NCI-H1417 treated with DMSO at 0.1 percent for 48 hours (cell line): ENCODE results near the gene NELL1.

Experiments
- DNase-seq: peaks from one replicate; lab custom pipeline; 2025; lab: John Stamatoyannopoulos, UW

NELL1 gene

GRCh38 chr11:21346361-21346760 lies 677.0 kb downstream of the NELL1 start:
- no peak for DNase-seq

DNA sequence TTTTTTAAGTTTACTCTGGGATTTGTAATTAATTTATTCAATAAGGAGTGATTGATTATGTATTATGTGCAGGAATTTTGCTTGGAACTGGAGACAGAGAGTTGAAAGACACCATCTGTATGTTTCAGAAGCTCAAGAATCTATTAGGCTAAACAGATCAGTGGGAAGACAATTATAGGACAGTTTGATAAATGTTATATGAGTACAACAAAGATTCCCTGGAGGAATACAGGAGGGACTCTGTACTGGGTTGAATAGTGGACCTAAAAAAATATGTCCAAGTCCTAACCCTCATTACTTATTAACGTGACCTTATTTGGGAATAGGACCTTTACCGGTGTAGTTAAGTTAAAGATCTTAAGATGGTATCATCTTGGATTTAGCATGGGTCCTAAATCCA lies 681.2 kb downstream of the NELL1 start:
- no peak for DNase-seq

DNA sequence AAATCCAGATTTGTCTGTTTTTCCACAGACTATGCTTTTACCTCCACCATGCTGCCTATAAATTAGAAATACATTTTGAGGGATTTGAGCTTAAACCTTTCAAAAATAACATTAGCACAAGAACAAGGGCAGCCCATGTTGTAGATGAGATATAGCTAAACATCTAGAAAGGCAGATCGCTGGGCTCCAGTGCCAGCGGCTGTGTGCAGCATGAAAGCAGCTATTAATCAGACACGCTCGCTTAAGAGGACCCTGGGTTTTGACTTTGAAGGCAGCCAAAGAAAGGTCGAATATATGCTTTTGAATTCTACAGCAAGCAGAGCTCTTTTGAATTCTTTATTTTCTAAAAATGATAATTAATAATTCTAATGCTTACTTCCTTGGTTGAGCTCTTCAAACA lies 684.0 kb downstream of the NELL1 start:
- DNase-seq: no peak

- DNase-seq: no peak
Measured at GRCh38 chr11:21364866-21365624, 695.7 kb downstream of the NELL1 start.

DNA sequence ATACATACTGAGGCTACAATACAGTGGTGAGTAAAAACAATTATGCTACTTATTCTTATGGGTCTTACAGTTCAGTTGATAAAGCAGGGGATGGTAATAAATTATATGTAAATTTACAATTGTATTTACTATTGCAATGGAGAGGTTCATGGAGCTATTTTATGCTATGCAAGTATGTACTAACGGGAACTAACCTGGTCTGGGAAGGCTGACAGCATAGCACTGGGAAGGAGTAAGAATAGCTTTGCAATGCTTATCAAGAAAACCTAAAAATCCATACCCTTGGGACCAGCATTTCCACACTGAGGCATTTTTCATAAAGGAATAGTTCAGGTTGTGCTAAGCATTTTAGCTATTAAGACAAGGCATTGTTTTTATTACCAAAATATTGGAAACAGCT lies 700.6 kb downstream of the NELL1 start:
- no peak for DNase-seq

GRCh38 chr11:21371044-21371443 lies 701.7 kb downstream of the NELL1 start:
- no peak for DNase-seq

DNA sequence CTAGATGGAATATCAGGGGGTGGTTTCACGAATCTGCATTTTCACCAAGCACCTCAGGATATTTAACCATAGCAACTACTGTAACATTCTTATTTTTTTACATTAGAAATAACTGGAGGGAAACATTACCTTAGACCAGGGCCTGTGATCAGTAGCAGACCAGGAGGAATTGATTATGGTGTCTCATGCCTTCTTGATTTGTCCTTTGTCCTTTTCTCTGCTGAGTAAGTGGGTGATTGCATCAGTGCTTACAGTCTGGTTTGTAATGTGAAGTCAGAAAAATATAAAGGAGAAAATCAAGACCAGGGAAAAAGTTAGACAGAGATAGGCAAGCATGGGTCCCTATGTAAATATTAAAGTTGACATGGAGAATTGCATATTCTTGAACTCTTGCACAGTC lies 703.3 kb downstream of the NELL1 start:
- DNase-seq: no peak

- DNase-seq: no peak
Measured at GRCh38 chr11:21374376-21374775, 705.0 kb downstream of the NELL1 start.

DNA sequence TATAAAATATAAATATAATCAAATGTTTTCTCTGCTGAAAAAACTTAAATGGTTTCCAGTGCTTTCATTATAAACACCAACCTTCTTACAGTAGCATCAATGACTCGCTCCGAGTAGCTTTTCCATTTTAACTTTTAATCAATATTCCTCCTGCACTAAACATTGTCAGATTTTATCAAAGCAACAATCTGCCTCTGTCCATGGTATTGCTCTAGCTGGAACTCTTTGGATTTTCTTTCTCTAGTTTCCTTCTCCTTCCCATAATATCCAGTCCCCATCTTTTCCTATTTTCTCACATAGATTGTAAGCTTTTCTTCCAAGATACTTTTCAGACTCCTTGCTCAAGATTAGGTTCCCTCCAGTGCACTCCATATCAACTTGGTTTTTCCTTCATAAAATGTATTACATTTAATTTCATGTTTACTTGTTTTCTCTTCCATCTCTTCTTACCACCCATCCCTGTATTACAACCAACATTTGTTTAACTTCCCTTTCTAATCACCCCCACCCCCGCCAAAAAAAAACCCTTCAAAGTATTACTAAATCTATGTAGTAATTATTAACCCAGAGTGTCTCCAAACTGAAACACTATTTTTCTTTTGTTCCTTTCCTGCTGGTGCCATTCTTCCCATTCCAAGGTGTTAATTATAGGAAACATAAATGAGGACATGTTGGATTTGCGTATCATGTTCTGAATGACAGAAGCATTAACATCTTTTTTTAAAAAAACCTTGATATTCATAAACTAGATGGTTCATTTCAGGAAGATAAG lies 716.5 kb downstream of the NELL1 start:
- no peak for DNase-seq

GRCh38 chr11:21390430-21390829 lies 721.0 kb downstream of the NELL1 start:
- DNase-seq: no peak

- no peak for DNase-seq
Measured at GRCh38 chr11:21396342-21397008, 727.1 kb downstream of the NELL1 start.

- DNase-seq: no peak
Measured at GRCh38 chr11:21398195-21398594, 728.8 kb downstream of the NELL1 start.

DNA sequence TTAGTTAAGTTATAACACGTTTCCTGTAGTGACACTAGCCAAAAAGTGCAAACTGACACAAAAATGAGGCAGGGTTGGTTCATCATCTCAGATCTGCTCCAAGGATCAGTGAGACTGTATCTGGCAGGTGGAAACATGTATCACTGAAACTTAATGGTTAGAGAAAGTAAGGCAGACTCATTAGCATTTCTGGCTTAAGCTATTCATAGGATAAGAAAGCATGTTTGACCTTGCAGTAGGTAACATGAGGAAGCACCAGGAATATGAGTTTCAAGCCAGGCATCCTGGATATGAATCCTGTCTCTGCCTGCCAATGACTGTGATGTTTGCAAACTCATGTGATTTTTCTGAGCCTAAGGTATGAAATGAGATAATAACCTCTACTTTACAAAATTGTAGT lies 732.1 kb downstream of the NELL1 start:
- no peak for DNase-seq

DNA sequence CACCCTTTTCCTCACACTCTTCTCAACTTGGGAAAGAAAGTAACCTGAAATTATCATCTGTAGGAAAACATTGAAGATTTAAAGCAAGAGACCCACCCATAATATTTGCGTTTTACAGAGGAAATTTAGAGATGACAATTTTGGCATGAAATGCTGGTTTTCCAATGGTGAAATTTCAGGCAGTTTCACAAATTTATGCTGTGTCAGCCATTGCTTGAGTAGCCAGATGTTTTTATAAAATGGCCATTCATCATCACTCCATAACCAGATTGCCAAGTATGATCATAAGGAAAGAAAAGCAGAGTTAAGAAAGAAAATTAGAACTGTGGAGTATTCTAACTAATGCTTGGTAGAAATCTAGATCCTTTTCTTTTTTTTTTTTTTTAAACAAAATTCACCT lies 732.9 kb downstream of the NELL1 start:
- DNase-seq: no peak

DNA sequence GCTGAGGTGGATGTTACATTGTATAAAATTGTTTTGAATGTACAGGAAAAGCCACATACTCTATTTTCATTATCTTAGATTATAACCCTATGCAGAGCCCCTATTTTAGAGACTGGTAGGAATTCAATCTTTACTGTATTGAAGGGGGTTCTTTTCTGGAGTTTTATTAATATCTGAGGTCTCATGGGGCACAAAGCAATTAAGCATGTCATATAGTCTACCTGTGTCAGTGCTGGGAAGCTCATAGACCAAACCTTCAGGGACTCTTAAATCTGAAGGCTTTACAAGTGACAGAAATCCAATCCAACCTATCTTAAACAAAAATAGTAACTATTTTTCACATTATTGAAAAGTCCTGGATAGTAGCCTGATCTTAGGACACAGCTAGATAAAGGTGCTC lies 733.7 kb downstream of the NELL1 start:
- DNase-seq: no peak

GRCh38 chr11:21405422-21405821 lies 736.0 kb downstream of the NELL1 start:
- DNase-seq: no peak

DNA sequence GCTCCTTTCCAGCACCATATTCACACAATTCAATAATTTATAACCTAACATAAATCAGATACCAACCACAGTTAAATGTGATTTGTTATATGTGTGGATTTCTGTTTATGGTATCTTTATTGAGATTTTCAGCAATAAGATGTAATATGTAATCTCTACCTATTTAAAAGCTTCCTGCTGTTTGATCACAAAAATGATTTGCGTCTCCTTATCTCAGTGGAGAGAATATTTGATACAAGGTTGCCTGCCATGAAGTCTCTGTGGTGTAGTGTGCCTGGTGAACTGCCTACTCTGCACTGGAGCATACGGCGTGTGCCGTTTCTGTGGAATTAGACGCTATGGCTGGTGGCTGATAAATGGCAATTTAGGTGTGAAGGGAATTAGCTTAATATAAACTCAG lies 741.1 kb downstream of the NELL1 start:
- no peak for DNase-seq

DNA sequence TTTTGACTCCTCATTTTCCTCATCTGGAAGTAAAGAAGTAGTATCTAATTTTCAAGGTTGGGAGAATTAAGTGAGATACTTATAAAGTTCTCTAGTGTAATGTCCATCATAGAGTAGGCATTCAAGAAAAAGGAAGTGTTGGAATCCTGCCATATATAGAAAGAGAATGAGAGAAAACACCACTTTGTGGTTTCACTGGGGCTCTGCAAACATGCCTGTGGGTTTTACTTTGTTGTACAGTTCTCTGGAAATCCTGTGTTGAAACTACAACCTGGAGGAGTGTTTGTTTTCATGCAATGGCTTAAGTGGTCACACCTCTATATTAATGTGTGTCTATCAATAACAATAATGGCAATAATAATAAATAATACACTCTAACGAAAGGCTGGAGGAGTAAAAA lies 741.7 kb downstream of the NELL1 start:
- DNase-seq: no peak

DNA sequence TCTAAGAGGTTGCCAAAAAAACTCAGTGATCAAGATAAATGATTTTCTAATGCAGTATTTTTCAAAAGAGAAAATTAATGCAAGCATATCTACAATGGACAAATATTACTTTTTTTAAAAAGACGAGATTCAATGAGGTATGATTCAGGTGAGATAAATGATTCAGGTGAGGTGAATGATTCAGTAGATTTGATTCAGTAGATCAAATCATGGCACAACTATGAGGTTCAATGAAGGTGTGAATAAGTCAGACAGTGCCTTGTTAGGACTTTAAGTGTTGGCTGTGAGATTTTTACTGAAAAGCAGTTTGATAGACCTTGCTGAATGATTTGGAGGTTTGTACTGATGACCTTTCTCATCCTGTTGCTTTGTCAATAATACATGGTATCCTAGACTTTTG lies 742.2 kb downstream of the NELL1 start:
- no peak for DNase-seq

DNA sequence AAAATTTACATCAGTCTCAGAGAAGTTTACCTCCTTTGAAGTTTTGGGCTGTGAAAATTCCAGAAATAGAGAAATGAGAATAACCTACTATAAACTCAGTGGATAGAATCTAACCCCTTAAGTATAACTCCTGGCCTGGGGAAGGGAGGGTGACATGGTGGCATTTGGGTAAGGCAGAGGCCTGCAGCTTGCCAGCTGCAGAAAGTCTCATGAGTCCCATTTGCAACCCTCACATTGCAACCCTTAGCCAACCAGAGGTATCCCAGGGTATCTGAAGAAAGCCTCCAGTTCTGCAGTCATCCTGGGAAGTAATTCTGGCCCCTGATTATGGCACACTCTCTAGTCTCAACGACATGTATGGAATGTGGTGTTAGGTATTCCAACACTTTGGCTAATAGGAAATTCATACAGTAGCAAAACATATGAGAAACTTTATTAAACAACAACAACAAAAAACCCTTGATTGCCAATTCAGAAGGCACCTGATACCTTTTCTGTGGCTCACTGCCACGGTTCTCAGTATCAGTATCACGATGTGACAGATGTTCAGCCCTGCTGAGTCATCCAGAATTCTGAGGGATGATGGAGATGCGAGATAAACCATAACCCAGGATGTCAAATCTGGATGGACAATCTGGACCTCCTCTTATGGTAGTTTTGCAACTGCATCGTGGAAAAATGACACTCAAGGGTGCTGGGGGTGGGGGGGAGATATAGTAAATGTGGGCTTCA lies 743.4 kb downstream of the NELL1 start:
- DNase-seq: no peak

GRCh38 chr11:21414953-21415352 lies 745.6 kb downstream of the NELL1 start:
- DNase-seq: no peak

DNA sequence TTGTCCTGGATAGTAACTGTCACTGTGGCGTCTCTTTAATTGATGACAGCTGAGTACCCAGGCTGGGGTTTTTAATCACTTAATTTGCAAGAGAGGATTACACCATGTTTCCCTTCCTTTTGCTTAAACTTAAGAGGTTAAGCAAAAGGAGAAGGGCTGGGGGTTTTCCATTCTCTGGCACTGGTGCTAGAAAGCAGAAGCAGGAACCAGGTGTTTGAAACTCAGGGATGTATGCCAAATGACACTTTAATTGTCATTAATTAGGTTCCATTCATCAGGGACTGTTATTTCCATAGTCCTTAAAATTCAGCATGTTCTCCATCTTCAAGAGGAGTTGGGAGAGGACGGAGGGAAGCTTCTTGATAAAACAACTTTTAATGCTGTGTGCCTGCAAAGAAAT lies 746.2 kb downstream of the NELL1 start:
- no peak for DNase-seq
